Osteoblast (primary cell): ENCODE measurements around the gene C11orf87. TPM values are rescaled to one million over a fixed set of nuclear protein-coding genes. Genes with fewer than 3 reads are reported as not detected.

Experiments
- DNase-seq: peaks from one replicate; pipeline ENCODE4 v3.0.0; 2011; ENCODE audit warnings: low spot score, mixed read lengths; ENCODE audit not compliant: insufficient read length; ENCODE audit errors: missing footprints
- H2AFZ ChIP-seq: 2 replicates; pipeline ENCODE4 v1.6.0; 2011; ENCODE audit warnings: mild to moderate bottlenecking, low read length
- H3K27ac ChIP-seq: 2 replicates; pipeline ENCODE4 v1.5.1; 2011; ENCODE audit warnings: mild to moderate bottlenecking, low read depth, low read length, moderate library complexity
- H3K27me3 ChIP-seq: 2 replicates; pipeline ENCODE4 v1.6.0; 2012; ENCODE audit warnings: mild to moderate bottlenecking, control low read depth, inconsistent platforms, low read length, moderate library complexity; ENCODE audit not compliant: insufficient read depth
- H3K36me3 ChIP-seq: 2 replicates; pipeline ENCODE4 v1.5.1; 2011; ENCODE audit warnings: mild to moderate bottlenecking, low read length, control low read depth, moderate library complexity; ENCODE audit not compliant: insufficient read depth
- H3K4me1 ChIP-seq: 2 replicates; pipeline ENCODE4 v1.5.1; 2011; ENCODE audit warnings: mild to moderate bottlenecking, low read length, control low read depth, moderate library complexity; ENCODE audit not compliant: insufficient read depth
- H3K4me2 ChIP-seq: 2 replicates; pipeline ENCODE4 v1.6.0; 2011; ENCODE audit warnings: mild to moderate bottlenecking, low read length; ENCODE audit not compliant: insufficient read depth
- H3K4me3 ChIP-seq: fragments of 200-600 bp; sonication (generic); 3 replicates; pipeline ENCODE4 v1.5.1; 2012; ENCODE audit warnings: mild to moderate bottlenecking, low read length, inconsistent platforms; ENCODE audit not compliant: insufficient read depth
- H3K79me2 ChIP-seq: 2 replicates; pipeline ENCODE4 v1.6.0; 2012; ENCODE audit warnings: mild to moderate bottlenecking, low read length, control low read depth, inconsistent platforms; ENCODE audit not compliant: insufficient read depth
- H3K9me3 ChIP-seq: 2 replicates; pipeline ENCODE4 v1.5.1; 2011; ENCODE audit warnings: low read depth, low read length, control low read depth
- H4K20me1 ChIP-seq: 2 replicates; pipeline ENCODE4 v1.6.0; 2012; ENCODE audit warnings: mild to moderate bottlenecking, low read length, control low read depth; ENCODE audit not compliant: insufficient read depth
- total RNA-seq: library from RNA; depleted of rRNA; stranded (reverse); fragments of >200 nt; gene quantifications from 2 replicates; pipeline ENCODE4 v1.2.3, GENCODE V29; 2012
- TF ChIP-seq, protein P1 (sequence below): IDR thresholded peaks from 2 replicates; pipeline ENCODE4 v1.5.1; 2011; ENCODE audit warnings: mild to moderate bottlenecking, low read depth, low read length, moderate library complexity; ENCODE audit errors: extremely low read depth

Gene C11orf87
- total RNA-seq, 1 donor: 4.3 TPM

DNA sequence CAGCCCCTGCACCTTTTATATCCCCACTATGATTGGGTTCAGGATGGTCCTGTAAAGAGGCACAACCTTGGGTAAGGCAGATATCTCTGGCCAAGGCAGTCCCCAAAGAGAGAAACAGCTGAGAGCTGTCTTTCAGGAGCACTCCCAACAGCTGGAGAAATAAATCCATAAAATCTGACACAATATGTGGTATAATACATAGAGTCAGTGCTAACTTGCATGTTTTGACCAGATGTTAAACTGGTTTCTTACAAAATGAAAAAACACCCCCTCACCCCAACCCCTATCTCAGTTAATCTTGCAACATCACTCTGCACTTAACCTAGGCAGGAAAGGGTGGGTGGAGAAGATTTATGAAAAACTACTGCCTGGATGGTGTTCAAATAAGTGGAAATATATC, 44.0 kb upstream of the C11orf87 start:
- Histone ChIP-seq H3K4me3 (no peak overlapping the region), H3K9me3 (no peaks in the 10 kb centered on the region), H3K27ac (no peak overlapping the region), H3K4me2 (no peak overlapping the region), H3K79me2 (no peaks in the 10 kb centered on the region), H3K4me1 (no peaks in the 10 kb centered on the region), H2AFZ (no peak overlapping the region), H4K20me1 (no peaks in the 10 kb centered on the region), H3K36me3 (no peaks in the 10 kb centered on the region), H3K27me3 (no peaks in the 10 kb centered on the region)
- no peak for DNase-seq
- TF ChIP-seq, protein P1, sequence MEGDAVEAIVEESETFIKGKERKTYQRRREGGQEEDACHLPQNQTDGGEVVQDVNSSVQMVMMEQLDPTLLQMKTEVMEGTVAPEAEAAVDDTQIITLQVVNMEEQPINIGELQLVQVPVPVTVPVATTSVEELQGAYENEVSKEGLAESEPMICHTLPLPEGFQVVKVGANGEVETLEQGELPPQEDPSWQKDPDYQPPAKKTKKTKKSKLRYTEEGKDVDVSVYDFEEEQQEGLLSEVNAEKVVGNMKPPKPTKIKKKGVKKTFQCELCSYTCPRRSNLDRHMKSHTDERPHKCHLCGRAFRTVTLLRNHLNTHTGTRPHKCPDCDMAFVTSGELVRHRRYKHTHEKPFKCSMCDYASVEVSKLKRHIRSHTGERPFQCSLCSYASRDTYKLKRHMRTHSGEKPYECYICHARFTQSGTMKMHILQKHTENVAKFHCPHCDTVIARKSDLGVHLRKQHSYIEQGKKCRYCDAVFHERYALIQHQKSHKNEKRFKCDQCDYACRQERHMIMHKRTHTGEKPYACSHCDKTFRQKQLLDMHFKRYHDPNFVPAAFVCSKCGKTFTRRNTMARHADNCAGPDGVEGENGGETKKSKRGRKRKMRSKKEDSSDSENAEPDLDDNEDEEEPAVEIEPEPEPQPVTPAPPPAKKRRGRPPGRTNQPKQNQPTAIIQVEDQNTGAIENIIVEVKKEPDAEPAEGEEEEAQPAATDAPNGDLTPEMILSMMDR: no peak

DNA sequence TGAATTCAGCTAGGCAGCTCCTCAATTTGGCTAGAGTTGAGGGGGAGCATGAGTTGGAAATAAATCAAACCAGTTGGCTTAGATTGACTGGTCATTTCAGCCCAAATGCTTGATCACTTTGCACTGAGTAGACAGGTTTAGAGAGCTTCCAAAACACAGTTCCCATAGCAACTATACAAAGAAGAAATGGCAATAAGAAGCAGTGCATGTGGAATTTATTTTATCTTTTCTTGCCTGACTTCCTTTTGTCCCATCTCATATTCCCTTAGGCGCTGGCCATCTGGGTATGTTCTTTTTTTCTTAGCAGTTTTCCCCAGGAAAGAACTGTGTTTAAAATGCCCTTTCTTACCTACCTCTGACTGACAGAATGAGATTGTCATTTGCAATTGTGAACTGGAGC, 38.7 kb upstream of the C11orf87 start:
- TF ChIP-seq, protein P1: no peak
- no peaks in the 10 kb centered on the region for H4K20me1 ChIP-seq

DNA sequence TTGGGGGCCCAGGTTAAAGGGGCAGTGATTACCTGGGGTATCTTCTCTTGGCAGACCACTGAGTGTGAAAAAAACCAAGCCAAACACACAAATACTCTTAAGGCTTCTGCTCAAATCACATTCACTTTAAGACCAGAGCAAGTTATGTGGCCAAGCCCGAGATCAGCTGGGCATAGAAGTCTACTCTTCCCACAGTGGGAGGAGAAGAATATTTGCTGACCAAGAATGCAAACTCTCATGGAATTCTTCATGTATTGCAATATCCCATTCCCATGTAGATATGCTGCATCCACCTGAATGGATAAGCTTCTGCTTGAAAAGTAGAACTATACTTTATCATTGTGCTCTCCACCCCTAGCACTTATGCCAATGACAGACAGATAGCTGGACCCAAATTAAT, 37.1 kb upstream of the C11orf87 start:
- no peak overlapping the region for H3K4me3 ChIP-seq
- H3K9me3 ChIP-seq: no peaks in the 10 kb centered on the region
- no peak overlapping the region for H3K4me2 ChIP-seq
- no peak for DNase-seq
- H2AFZ ChIP-seq: no peak overlapping the region
- H3K36me3 ChIP-seq: no peaks in the 10 kb centered on the region
- TF ChIP-seq, protein P1: no peak
- H3K27ac ChIP-seq: no peak overlapping the region
- no peaks in the 10 kb centered on the region for H3K4me1 ChIP-seq
- no peaks in the 10 kb centered on the region for H3K79me2 ChIP-seq
- no peaks in the 10 kb centered on the region for H3K27me3 ChIP-seq
- no peaks in the 10 kb centered on the region for H4K20me1 ChIP-seq

More for the DNA sequence above, 38.7 kb upstream of the C11orf87 start:
- Histone ChIP-seq H3K27ac (no peak overlapping the region), H3K36me3 (no peaks in the 10 kb centered on the region), H3K4me3 (no peak overlapping the region), H3K4me1 (no peaks in the 10 kb centered on the region), H3K79me2 (no peaks in the 10 kb centered on the region), H3K9me3 (no peaks in the 10 kb centered on the region), H3K4me2 (no peak overlapping the region), H2AFZ (peak overlapping the region; percentile 9), H3K27me3 (no peaks in the 10 kb centered on the region)
- DNase-seq: no peak

DNA sequence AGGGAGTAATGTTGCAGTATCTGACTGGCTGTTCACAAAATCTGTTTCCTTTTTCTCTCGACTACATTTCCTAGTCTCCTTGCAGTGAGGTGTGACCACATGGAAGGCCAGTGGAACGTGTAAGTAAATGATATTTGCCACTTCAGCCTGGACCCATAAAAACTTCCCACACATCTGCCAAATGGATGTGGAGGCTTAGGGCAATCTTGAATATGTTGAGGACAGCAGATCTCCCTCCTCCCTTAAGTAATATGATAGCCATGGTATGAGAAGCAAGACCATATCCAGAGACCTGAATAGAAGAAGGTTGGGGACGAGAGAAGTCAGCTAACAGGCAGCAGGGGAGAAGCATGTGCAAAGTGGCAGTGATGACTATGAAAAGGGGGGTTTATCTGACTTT, 33.0 kb upstream of the C11orf87 start:
- no peaks in the 10 kb centered on the region for H4K20me1 ChIP-seq
- H3K27me3 ChIP-seq: no peaks in the 10 kb centered on the region
- H3K27ac ChIP-seq: no peak overlapping the region
- no peaks in the 10 kb centered on the region for H3K4me1 ChIP-seq
- H3K4me2 ChIP-seq: no peak overlapping the region
- no peaks in the 10 kb centered on the region for H3K36me3 ChIP-seq
- no peak overlapping the region for H2AFZ ChIP-seq
- TF ChIP-seq, protein P1: no peak
- no peaks in the 10 kb centered on the region for H3K9me3 ChIP-seq
- no peak for DNase-seq
- H3K4me3 ChIP-seq: no peak overlapping the region
- H3K79me2 ChIP-seq: no peaks in the 10 kb centered on the region
